Neural cell (in vitro differentiated cells): Measurements from ENCODE around the gene MAP3K5. TPM values are rescaled to one million over a fixed set of nuclear protein-coding genes. Genes with fewer than 3 reads are reported as not detected.

Experiments used
- H2AFZ ChIP-seq: fragments of 200-600, 300-800 bp; sonication (generic), shearing (Covaris generic); 2 replicates; pipeline ENCODE4 v1.6.0; 2014; ENCODE audit warnings: low read depth, mild to moderate bottlenecking, antibody characterized with exemption, low read length, moderate library complexity
- H3F3A ChIP-seq: fragments of 200-600 bp; shearing (Covaris generic); 2 replicates; pipeline ENCODE4 v1.6.1; 2016; ENCODE audit warnings: mild to moderate bottlenecking, moderate library complexity, mixed read lengths, antibody characterized with exemption, low read length; ENCODE audit not compliant: insufficient read depth, poor library complexity, severe bottlenecking
- H3K27ac ChIP-seq: fragments of 200-600, 300-800 bp; sonication (generic), shearing (Covaris generic); 2 replicates; pipeline ENCODE4 v1.5.1; 2014; ENCODE audit warnings: mild to moderate bottlenecking, low read length, moderate library complexity
- H3K27me3 ChIP-seq: fragments of 300-800, 200-600 bp; sonication (generic), shearing (Covaris generic); 2 replicates; pipeline ENCODE4 v1.6.0; 2014; ENCODE audit warnings: mild to moderate bottlenecking, low read depth, low read length, moderate library complexity; ENCODE audit not compliant: insufficient read depth
- H3K36me3 ChIP-seq: fragments of 300-800, 200-600 bp; sonication (generic), shearing (Covaris generic); 2 replicates; pipeline ENCODE4 v1.5.1; 2014; ENCODE audit warnings: mild to moderate bottlenecking, antibody characterized with exemption, low read length, moderate library complexity; ENCODE audit not compliant: insufficient read depth
- H3K4me2 ChIP-seq: fragments of 300-800, 200-600 bp; sonication (generic), shearing (Covaris generic); 2 replicates; pipeline ENCODE4 v1.6.0; 2014; ENCODE audit warnings: mild to moderate bottlenecking, low read length
- H3K4me3 ChIP-seq: fragments of 300-800, 200-600 bp; sonication (generic), shearing (Covaris generic); 2 replicates; pipeline ENCODE4 v1.5.1; 2014; ENCODE audit warnings: mild to moderate bottlenecking, low read length, moderate library complexity
- H3K79me2 ChIP-seq: fragments of 200-600 bp; shearing (Covaris generic); replicated peaks from 2 replicates; pipeline ENCODE4 v1.6.0; 2014; ENCODE audit warnings: mild to moderate bottlenecking, low read length, moderate library complexity; ENCODE audit not compliant: insufficient read depth
- H3K9ac ChIP-seq: fragments of 300-800, 200-600 bp; sonication (generic), shearing (Covaris generic); 2 replicates; pipeline ENCODE4 v1.6.1; 2016; ENCODE audit warnings: mild to moderate bottlenecking, low read length, mixed read lengths
- H3K9me2 ChIP-seq: fragments of 200-600 bp; shearing (Covaris generic); 2 replicates; pipeline ENCODE4 v1.6.1; 2016; ENCODE audit warnings: mild to moderate bottlenecking, low read length, mixed read lengths; ENCODE audit not compliant: insufficient read depth
- H3K9me3 ChIP-seq: fragments of 200-600, 300-800 bp; sonication (generic), shearing (Covaris generic); 2 replicates; pipeline ENCODE4 v1.6.1; 2016; ENCODE audit warnings: mild to moderate bottlenecking, mixed run types, low read length, moderate library complexity, mixed read lengths
- H4K20me1 ChIP-seq: fragments of 200-600 bp; shearing (Covaris generic); 2 replicates; pipeline ENCODE4 v1.6.1; 2016; ENCODE audit warnings: mild to moderate bottlenecking, mixed run types; ENCODE audit not compliant: insufficient read depth
- EP300 ChIP-seq: fragments of 450-650 bp; conservative IDR thresholded peaks from 2 replicates; pipeline ENCODE4 v1.6.1; 2014; ENCODE audit warnings: antibody characterized with exemption, mild to moderate bottlenecking, moderate library complexity; ENCODE audit not compliant: poor library complexity, severe bottlenecking
- EZH2 ChIP-seq: fragments of 200-600, 300-800 bp; shearing (Covaris generic), sonication (generic); IDR thresholded peaks from 2 replicates; pipeline ENCODE4 v1.6.1; 2014; ENCODE audit warnings: antibody characterized with exemption, low read length, borderline replicate concordance, mild to moderate bottlenecking; ENCODE audit not compliant: insufficient read depth, poor library complexity, severe bottlenecking
- MXI1 ChIP-seq: fragments of 450-650 bp; conservative IDR thresholded peaks from 2 replicates; pipeline ENCODE4 v1.6.1; 2014; ENCODE audit warnings: antibody characterized with exemption, mild to moderate bottlenecking; ENCODE audit not compliant: poor library complexity, severe bottlenecking
- POLR2AphosphoS5 ChIP-seq: IDR thresholded peaks from 2 replicates; pipeline ENCODE4 v1.6.1; 2012
- RAD21 ChIP-seq: fragments of 450-650 bp; conservative IDR thresholded peaks from 2 replicates; pipeline ENCODE4 v1.6.1; 2014; ENCODE audit warnings: antibody characterized with exemption, mild to moderate bottlenecking, moderate library complexity
- SMC3 ChIP-seq: fragments of 450-650 bp; conservative IDR thresholded peaks from 2 replicates; pipeline ENCODE4 v1.6.1; 2014; ENCODE audit warnings: antibody characterized with exemption, mild to moderate bottlenecking, moderate library complexity; ENCODE audit not compliant: poor library complexity
- TAF1 ChIP-seq: IDR thresholded peaks from 2 replicates; pipeline ENCODE4 v1.6.1; 2012; ENCODE audit warnings: low read depth
- polyA plus RNA-seq: library from polyadenylated mRNA; depleted of rRNA; stranded (reverse); fragments of >200 nt; gene quantifications from 2 replicates; pipeline ENCODE4 v1.2.3, GENCODE V29; 2014
- TF ChIP-seq, protein P1 (sequence below): fragments of 450-650 bp; IDR thresholded peaks from 2 replicates; pipeline ENCODE4 v1.5.1; 2014; ENCODE audit warnings: antibody characterized with exemption, mild to moderate bottlenecking, moderate library complexity; ENCODE audit not compliant: poor library complexity, severe bottlenecking
- TF ChIP-seq, protein P2 (sequence below): IDR thresholded peaks from 2 replicates; pipeline ENCODE4 v1.6.1; 2012; ENCODE audit warnings: borderline replicate concordance

The MAP3K5 gene
- polyA plus RNA-seq, 1 donor from 2014 or later, result 2.0 TPM

DNA sequence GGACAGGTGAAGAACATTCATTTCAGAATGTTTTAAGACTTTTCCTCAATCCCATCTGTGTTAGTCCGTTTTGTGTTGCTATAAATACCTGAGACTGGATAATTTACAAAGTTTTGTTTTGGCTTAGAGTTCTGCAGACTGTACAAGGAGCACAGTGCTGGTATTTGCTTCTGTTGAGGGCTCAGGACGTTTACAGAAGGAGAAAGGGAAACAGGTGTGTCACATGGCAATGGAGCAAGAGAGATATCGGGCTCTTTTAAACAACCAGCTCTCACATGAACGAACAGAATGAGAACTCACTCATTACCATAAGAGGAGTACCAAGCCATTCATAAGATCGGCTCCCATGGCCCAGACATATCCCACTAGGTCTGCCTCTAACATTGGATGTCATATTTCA is 258.8 kb downstream of the MAP3K5 start:
- Histone ChIP-seq H3F3A (no peaks in the 10 kb centered on the region), H3K4me3 (no peak overlapping the region), H2AFZ (no peak overlapping the region), H3K9ac (no peak overlapping the region), H3K79me2 (no peaks in the 10 kb centered on the region), H3K4me2 (no peak overlapping the region), H3K9me3 (no peaks in the 10 kb centered on the region), H3K27me3 (no peaks in the 10 kb centered on the region), H4K20me1 (no peaks in the 10 kb centered on the region), H3K9me2 (no peaks in the 10 kb centered on the region), H3K27ac (no peak overlapping the region), H3K36me3 (no peaks in the 10 kb centered on the region)
- TF ChIP-seq, protein P1, sequence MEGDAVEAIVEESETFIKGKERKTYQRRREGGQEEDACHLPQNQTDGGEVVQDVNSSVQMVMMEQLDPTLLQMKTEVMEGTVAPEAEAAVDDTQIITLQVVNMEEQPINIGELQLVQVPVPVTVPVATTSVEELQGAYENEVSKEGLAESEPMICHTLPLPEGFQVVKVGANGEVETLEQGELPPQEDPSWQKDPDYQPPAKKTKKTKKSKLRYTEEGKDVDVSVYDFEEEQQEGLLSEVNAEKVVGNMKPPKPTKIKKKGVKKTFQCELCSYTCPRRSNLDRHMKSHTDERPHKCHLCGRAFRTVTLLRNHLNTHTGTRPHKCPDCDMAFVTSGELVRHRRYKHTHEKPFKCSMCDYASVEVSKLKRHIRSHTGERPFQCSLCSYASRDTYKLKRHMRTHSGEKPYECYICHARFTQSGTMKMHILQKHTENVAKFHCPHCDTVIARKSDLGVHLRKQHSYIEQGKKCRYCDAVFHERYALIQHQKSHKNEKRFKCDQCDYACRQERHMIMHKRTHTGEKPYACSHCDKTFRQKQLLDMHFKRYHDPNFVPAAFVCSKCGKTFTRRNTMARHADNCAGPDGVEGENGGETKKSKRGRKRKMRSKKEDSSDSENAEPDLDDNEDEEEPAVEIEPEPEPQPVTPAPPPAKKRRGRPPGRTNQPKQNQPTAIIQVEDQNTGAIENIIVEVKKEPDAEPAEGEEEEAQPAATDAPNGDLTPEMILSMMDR, result no peak
- TF ChIP-seq RAD21 (no peak), POLR2AphosphoS5 (no peak), EZH2 (no peak), MXI1 (no peak), TAF1 (no peak), SMC3 (no peak), EP300 (no peak)
- TF ChIP-seq, protein P2, sequence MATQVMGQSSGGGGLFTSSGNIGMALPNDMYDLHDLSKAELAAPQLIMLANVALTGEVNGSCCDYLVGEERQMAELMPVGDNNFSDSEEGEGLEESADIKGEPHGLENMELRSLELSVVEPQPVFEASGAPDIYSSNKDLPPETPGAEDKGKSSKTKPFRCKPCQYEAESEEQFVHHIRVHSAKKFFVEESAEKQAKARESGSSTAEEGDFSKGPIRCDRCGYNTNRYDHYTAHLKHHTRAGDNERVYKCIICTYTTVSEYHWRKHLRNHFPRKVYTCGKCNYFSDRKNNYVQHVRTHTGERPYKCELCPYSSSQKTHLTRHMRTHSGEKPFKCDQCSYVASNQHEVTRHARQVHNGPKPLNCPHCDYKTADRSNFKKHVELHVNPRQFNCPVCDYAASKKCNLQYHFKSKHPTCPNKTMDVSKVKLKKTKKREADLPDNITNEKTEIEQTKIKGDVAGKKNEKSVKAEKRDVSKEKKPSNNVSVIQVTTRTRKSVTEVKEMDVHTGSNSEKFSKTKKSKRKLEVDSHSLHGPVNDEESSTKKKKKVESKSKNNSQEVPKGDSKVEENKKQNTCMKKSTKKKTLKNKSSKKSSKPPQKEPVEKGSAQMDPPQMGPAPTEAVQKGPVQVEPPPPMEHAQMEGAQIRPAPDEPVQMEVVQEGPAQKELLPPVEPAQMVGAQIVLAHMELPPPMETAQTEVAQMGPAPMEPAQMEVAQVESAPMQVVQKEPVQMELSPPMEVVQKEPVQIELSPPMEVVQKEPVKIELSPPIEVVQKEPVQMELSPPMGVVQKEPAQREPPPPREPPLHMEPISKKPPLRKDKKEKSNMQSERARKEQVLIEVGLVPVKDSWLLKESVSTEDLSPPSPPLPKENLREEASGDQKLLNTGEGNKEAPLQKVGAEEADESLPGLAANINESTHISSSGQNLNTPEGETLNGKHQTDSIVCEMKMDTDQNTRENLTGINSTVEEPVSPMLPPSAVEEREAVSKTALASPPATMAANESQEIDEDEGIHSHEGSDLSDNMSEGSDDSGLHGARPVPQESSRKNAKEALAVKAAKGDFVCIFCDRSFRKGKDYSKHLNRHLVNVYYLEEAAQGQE, result no peak

DNA sequence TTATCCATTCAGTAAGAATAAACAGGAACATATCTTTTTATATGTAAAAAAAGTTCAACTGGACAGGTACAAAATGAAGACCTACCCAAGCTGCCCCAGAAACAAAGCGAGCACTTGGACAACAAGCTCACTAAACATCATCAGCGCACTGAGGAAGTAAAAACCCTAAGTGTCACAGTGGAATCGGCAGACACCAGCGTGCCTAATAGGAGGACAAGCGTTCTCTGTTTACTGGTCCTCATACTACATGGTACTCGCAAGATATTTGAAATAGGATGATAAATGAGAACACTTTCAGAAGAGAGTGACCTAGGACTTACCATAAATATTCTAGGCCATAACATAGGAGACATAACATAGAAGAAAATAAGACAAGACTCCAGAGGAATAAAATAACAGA is 260.2 kb downstream of the MAP3K5 start:
- Histone ChIP-seq H3K36me3 (no peaks in the 10 kb centered on the region), H3K9me3 (no peaks in the 10 kb centered on the region), H3K9ac (no peak overlapping the region), H3F3A (no peaks in the 10 kb centered on the region), H3K27me3 (no peaks in the 10 kb centered on the region), H4K20me1 (no peaks in the 10 kb centered on the region), H3K4me2 (no peak overlapping the region), H3K4me3 (no peak overlapping the region), H3K79me2 (no peaks in the 10 kb centered on the region), H3K27ac (no peak overlapping the region), H2AFZ (no peak overlapping the region), H3K9me2 (no peaks in the 10 kb centered on the region)
- TF ChIP-seq, protein P2, result no peak
- TF ChIP-seq, protein P1, result no peak
- TF ChIP-seq RAD21 (no peak), EP300 (no peak), TAF1 (no peak), MXI1 (no peak), SMC3 (no peak), POLR2AphosphoS5 (no peak), EZH2 (no peak)
